Testis (tissue), 3 donors: ENCODE results near the gene TREX2. TPM values are rescaled to one million over a fixed set of nuclear protein-coding genes. Genes with fewer than 3 reads are reported as not detected.

ENCODE experiments used
- DNase-seq: peaks from one replicate; pipeline ENCODE4 v3.0.0-alpha.2; 2019
- H3K27ac ChIP-seq, 2 donors: fragments of 200-600 bp; sonication (generic); one replicate each; pipeline ENCODE4 v1.5.1; 2019
- H3K27me3 ChIP-seq: fragments of 200-600 bp; sonication (generic); one replicate; pipeline ENCODE4 v1.5.1; 2019
- H3K36me3 ChIP-seq: fragments of 200-600 bp; sonication (generic); one replicate; pipeline ENCODE4 v1.5.1; 2017; ENCODE audit warnings: low read depth; ENCODE audit errors: missing control alignments
- H3K4me1 ChIP-seq: fragments of 200-600 bp; sonication (generic); one replicate; pipeline ENCODE4 v1.5.1; 2019
- H3K4me3 ChIP-seq, 2 donors: fragments of 200-600 bp; sonication (generic); one replicate each; pipeline ENCODE4 v1.5.1; 2017 to 2019
- H3K9me3 ChIP-seq: fragments of 200-600 bp; sonication (generic); one replicate; pipeline ENCODE4 v1.5.1; 2017
- CTCF ChIP-seq, 3 experiments: fragments of 450-650 bp in 2 of 3; fragments of 200-600 bp in 1 of 3; sonication (generic) in 1 of 3; IDR thresholded peaks; one replicate each; pipeline ENCODE4 v1.5.1; 2016 to 2019; ENCODE audit warnings: antibody characterized with exemption in 3 of 3, mild to moderate bottlenecking in 2 of 3, moderate library complexity in 1 of 3
- POLR2A ChIP-seq: fragments of 450-650 bp; IDR thresholded peaks from one replicate; pipeline ENCODE4 v1.6.1; 2017; ENCODE audit warnings: antibody characterized with exemption, mild to moderate bottlenecking, moderate library complexity
- WGBS, 2 donors: methylation state at CpG; one replicate each; pipeline ENCODE4 v1.1.5; 2018; 5-methylcytosine and 5-hydroxymethylcytosine counted together
- intact Hi-C: fragments of 100-400 bp; cut with DNase I; formaldehyde crosslinking; loops from one replicate; pipeline ENCODE4 v1.15.1; 2023; ENCODE audit warnings: low total_unique reads
- polyA plus RNA-seq: library from polyadenylated mRNA; stranded (reverse); fragments of 350-450 nt; fragmentation: Illumina TruSeq; extraction: RNeasy Lipid Tissue Mini Kit (QIAGEN cat#74804); gene quantifications from one replicate; pipeline ENCODE4 v1.2.3, GENCODE V29; 2014; ENCODE audit warnings: low read depth, low replicate concordance; ENCODE audit not compliant: insufficient read depth
- total RNA-seq, 2 donors: library from RNA; depleted of rRNA; stranded (reverse); fragments of >200 nt; gene quantifications; one replicate each; pipeline ENCODE4 v1.2.3, GENCODE V29; 2016

Gene TREX2
- total and polyA plus RNA-seq, 3 donors from 2014 or later: 0.51 to 7.5 (median 4.0) TPM

DNA sequence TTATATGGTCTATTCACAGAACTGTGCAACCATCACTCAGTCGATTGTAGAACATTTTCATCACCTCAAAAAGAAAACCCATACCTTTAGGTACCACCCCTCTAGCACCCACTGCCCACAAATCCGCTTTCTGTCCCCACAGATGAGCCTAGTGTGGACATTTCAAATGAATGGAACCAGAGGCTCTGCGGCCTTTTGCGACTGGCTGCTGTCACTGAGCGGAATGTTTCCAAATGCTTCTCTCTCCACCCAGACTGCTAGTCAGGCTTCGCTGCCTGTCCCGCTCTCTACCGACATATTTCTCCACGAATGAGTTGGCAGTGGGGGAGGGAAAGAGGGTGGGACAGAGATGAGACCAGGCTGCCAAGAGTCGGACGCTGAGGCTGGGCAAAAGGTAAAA is 47.2 kb upstream of the TREX2 start:
- 90 to 100% methylated on average over 3 to 11 of the region's 11 CpGs for WGBS, 2 donors
- no peaks in the 10 kb centered on the region for H3K9me3 ChIP-seq

DNA sequence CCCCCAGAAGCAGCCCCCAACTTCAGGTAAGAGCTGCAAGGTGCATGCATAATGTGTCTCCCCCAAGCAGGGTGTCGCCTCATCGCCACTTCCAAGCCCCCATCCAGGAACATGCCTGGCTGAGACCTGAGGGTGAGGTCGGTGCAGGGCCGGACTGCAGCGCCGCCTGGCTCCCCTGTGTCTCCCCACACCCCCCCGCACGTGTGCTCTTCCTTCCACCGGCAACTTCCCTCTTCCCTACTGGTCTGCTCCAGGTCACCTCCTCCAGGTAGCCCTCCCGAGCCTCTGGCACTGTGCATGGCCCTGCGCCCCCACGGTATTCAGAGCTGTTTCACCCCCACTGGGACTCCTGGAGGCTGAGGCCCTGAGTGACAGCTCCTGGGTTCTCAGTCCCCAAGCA is 46.7 kb upstream of the TREX2 start:
- intact Hi-C loops: no loop called here
- H3K27ac ChIP-seq: no peak overlapping the region
- no peak overlapping the region for H3K4me3 ChIP-seq
- WGBS, 2 donors: 88% methylated on average over 5 to 11 of the region's 12 CpGs
- no peaks in the 10 kb centered on the region for H3K27me3 ChIP-seq
- H3K9me3 ChIP-seq: no peaks in the 10 kb centered on the region
- H3K36me3 ChIP-seq: no peaks in the 10 kb centered on the region
- DNase-seq: no peak
- peaks cover 3% of the 10 kb centered on the region for H3K4me1 ChIP-seq
- TF ChIP-seq CTCF (IDR thresholded peaks at IDR 0.05) (no peak), POLR2A (no peak)

More for the DNA sequence above, 47.2 kb upstream of the TREX2 start:
- Histone ChIP-seq H3K27me3 (no peaks in the 10 kb centered on the region), H3K4me3 (no peak overlapping the region), H3K36me3 (no peaks in the 10 kb centered on the region), H3K4me1 (peaks cover under 1% of the 10 kb centered on the region), H3K27ac (no peak overlapping the region)
- intact Hi-C loops: no loop called here
- TF ChIP-seq POLR2A: no peak
- TF ChIP-seq CTCF (IDR thresholded peaks at IDR 0.05): no peak
- no peak for DNase-seq

GRCh38 chrX:153491918-153492317 is 46.1 kb upstream of the TREX2 start:
- H3K4me3 ChIP-seq: no peak overlapping the region
- no peaks in the 10 kb centered on the region for H3K36me3 ChIP-seq
- DNase-seq: no peak
- H3K4me1 ChIP-seq: peaks cover 3% of the 10 kb centered on the region
- intact Hi-C loops: no loop called here
- 60% methylated on average over 11 of the region's 11 CpGs; no CpG with 5 or more reads in 1 of the 2 donors for WGBS, 2 donors
- H3K9me3 ChIP-seq: no peaks in the 10 kb centered on the region
- TF ChIP-seq POLR2A (no peak), CTCF (IDR thresholded peaks at IDR 0.05) (no peak)
- H3K27me3 ChIP-seq: no peaks in the 10 kb centered on the region
- H3K27ac ChIP-seq: no peak overlapping the region

DNA sequence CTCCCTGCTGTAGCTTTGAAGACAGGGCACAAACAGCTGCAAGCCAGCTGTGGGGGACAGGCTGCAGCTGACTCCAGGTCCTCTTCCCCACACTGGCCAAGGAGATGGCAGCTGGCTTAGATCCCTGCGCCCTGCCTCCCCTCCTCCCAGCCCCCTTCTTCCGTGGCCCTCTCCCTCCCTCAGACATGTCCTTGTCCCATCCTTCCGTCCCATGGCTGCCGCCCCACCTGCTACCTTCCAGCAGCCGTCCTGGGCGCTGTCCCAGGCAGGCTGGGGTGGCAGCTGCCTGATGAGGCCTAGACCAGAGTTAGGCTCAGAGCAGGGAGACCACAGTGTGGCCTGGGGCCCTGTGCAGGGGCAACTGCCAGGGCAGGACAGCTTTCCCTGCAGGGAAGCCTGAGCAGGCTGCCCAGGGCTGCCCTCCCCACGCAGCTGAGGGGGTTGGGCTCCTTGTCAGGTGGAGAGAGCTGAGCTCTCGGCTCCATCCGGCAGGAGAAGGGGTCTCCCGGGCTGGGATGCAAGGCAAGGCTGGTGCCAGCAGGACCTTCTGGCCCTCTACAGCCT is 45.6 kb upstream of the TREX2 start:
- 20 to 67% methylated on average over 1 to 9 of the region's 10 CpGs for WGBS, 2 donors
- Histone ChIP-seq H3K36me3 (no peaks in the 10 kb centered on the region), H3K4me3 (no peak overlapping the region), H3K4me1 (peaks cover 3% of the 10 kb centered on the region), H3K27me3 (no peaks in the 10 kb centered on the region), H3K27ac (no peak overlapping the region), H3K9me3 (no peaks in the 10 kb centered on the region)
- intact Hi-C loops: no loop called here
- no peak for DNase-seq
- no peak for TF ChIP-seq CTCF (IDR thresholded peaks at IDR 0.05)

- Histone ChIP-seq H3K4me3 (no peak overlapping the region), H3K27me3 (no peaks in the 10 kb centered on the region), H3K4me1 (peaks cover 3% of the 10 kb centered on the region), H3K27ac (no peak overlapping the region), H3K36me3 (no peaks in the 10 kb centered on the region), H3K9me3 (no peaks in the 10 kb centered on the region)
- no peak for TF ChIP-seq CTCF (IDR thresholded peaks at IDR 0.05)
- no peak for TF ChIP-seq POLR2A
- intact Hi-C loops: no loop called here
- no peak for DNase-seq
- WGBS, 2 donors: 79 to 92% methylated on average over 2 to 13 of the region's 20 CpGs
These were observed 44.5 kb upstream of the TREX2 start for GRCh38 chrX:153490217-153490930.
